Osteoblast (primary cell): ENCODE results near the gene GADD45B. TPM values are rescaled to one million over a fixed set of nuclear protein-coding genes. Genes with fewer than 3 reads are reported as not detected.

Experiments
- DNase-seq: peaks from one replicate; pipeline ENCODE4 v3.0.0; 2011; ENCODE audit warnings: low spot score, mixed read lengths; ENCODE audit not compliant: insufficient read length; ENCODE audit errors: missing footprints
- H2AFZ ChIP-seq: 2 replicates; pipeline ENCODE4 v1.6.0; 2011; ENCODE audit warnings: mild to moderate bottlenecking, low read length
- H3K27ac ChIP-seq: 2 replicates; pipeline ENCODE4 v1.5.1; 2011; ENCODE audit warnings: mild to moderate bottlenecking, low read depth, low read length, moderate library complexity
- H3K27me3 ChIP-seq: 2 replicates; pipeline ENCODE4 v1.6.0; 2012; ENCODE audit warnings: mild to moderate bottlenecking, control low read depth, inconsistent platforms, low read length, moderate library complexity; ENCODE audit not compliant: insufficient read depth
- H3K36me3 ChIP-seq: 2 replicates; pipeline ENCODE4 v1.5.1; 2011; ENCODE audit warnings: mild to moderate bottlenecking, low read length, control low read depth, moderate library complexity; ENCODE audit not compliant: insufficient read depth
- H3K4me1 ChIP-seq: 2 replicates; pipeline ENCODE4 v1.5.1; 2011; ENCODE audit warnings: mild to moderate bottlenecking, low read length, control low read depth, moderate library complexity; ENCODE audit not compliant: insufficient read depth
- H3K4me2 ChIP-seq: 2 replicates; pipeline ENCODE4 v1.6.0; 2011; ENCODE audit warnings: mild to moderate bottlenecking, low read length; ENCODE audit not compliant: insufficient read depth
- H3K4me3 ChIP-seq: fragments of 200-600 bp; sonication (generic); 3 replicates; pipeline ENCODE4 v1.5.1; 2012; ENCODE audit warnings: mild to moderate bottlenecking, low read length, inconsistent platforms; ENCODE audit not compliant: insufficient read depth
- H3K79me2 ChIP-seq: 2 replicates; pipeline ENCODE4 v1.6.0; 2012; ENCODE audit warnings: mild to moderate bottlenecking, low read length, control low read depth, inconsistent platforms; ENCODE audit not compliant: insufficient read depth
- H3K9me3 ChIP-seq: 2 replicates; pipeline ENCODE4 v1.5.1; 2011; ENCODE audit warnings: low read depth, low read length, control low read depth
- H4K20me1 ChIP-seq: 2 replicates; pipeline ENCODE4 v1.6.0; 2012; ENCODE audit warnings: mild to moderate bottlenecking, low read length, control low read depth; ENCODE audit not compliant: insufficient read depth
- total RNA-seq: library from RNA; depleted of rRNA; stranded (reverse); fragments of >200 nt; gene quantifications from 2 replicates; pipeline ENCODE4 v1.2.3, GENCODE V29; 2012
- TF ChIP-seq, protein P1 (sequence below): IDR thresholded peaks from 2 replicates; pipeline ENCODE4 v1.5.1; 2011; ENCODE audit warnings: mild to moderate bottlenecking, low read depth, low read length, moderate library complexity; ENCODE audit errors: extremely low read depth

The GADD45B gene
- total RNA-seq, 1 donor = 46.3 TPM

GRCh38 chr19:2436384-2436783, 39.5 kb upstream of the GADD45B start:
- Histone ChIP-seq H3K4me2 (no peak overlapping the region), H4K20me1 (peaks cover 2% of the 10 kb centered on the region), H3K27ac (no peak overlapping the region), H3K36me3 (peaks cover 30% of the 10 kb centered on the region), H3K27me3 (no peaks in the 10 kb centered on the region), H3K9me3 (no peaks in the 10 kb centered on the region), H3K4me1 (no peaks in the 10 kb centered on the region), H2AFZ (no peak overlapping the region), H3K79me2 (peaks cover 36% of the 10 kb centered on the region), H3K4me3 (no peak overlapping the region)
- TF ChIP-seq, protein P1, sequence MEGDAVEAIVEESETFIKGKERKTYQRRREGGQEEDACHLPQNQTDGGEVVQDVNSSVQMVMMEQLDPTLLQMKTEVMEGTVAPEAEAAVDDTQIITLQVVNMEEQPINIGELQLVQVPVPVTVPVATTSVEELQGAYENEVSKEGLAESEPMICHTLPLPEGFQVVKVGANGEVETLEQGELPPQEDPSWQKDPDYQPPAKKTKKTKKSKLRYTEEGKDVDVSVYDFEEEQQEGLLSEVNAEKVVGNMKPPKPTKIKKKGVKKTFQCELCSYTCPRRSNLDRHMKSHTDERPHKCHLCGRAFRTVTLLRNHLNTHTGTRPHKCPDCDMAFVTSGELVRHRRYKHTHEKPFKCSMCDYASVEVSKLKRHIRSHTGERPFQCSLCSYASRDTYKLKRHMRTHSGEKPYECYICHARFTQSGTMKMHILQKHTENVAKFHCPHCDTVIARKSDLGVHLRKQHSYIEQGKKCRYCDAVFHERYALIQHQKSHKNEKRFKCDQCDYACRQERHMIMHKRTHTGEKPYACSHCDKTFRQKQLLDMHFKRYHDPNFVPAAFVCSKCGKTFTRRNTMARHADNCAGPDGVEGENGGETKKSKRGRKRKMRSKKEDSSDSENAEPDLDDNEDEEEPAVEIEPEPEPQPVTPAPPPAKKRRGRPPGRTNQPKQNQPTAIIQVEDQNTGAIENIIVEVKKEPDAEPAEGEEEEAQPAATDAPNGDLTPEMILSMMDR = no peak
- no peak for DNase-seq

DNA sequence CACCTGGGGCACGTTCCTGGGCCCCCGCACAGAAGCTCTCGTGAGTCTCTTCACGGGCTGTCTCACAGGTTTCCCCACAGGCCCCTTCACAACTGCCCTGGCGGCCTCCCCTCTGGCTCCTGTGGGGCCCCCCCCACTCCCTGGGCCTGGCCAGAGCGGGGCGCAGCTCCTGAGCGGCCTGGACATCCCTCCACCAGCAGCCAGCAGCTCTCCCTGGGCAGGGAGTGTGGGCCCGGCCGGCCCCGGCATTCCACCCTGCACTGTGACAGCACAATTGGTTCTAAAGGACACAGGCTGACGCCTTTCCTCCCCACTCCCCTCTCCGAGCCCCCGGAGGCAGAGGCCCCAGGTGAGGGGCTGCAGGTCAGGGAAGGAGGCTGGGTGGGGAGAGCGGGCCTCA, 39.0 kb upstream of the GADD45B start:
- peaks cover 28% of the 10 kb centered on the region for H3K36me3 ChIP-seq

GRCh38 chr19:2438178-2438577, 37.7 kb upstream of the GADD45B start:
- no peaks in the 10 kb centered on the region for H3K27me3 ChIP-seq

More for the DNA sequence above, 39.0 kb upstream of the GADD45B start:
- Histone ChIP-seq H4K20me1 (peaks cover 4% of the 10 kb centered on the region), H3K27me3 (no peaks in the 10 kb centered on the region), H3K27ac (no peak overlapping the region), H3K79me2 (peaks cover 42% of the 10 kb centered on the region), H3K4me1 (no peaks in the 10 kb centered on the region), H3K4me3 (no peak overlapping the region), H3K9me3 (no peaks in the 10 kb centered on the region), H2AFZ (no peak overlapping the region), H3K4me2 (no peak overlapping the region)
- TF ChIP-seq, protein P1 = no peak
- DNase-seq = no peak

GRCh38 chr19:2440515-2440914, 35.4 kb upstream of the GADD45B start:
- Histone ChIP-seq H4K20me1 (peaks cover 9% of the 10 kb centered on the region), H3K4me3 (no peak overlapping the region), H3K27me3 (no peaks in the 10 kb centered on the region), H2AFZ (no peak overlapping the region), H3K79me2 (peaks cover 74% of the 10 kb centered on the region), H3K36me3 (peaks cover 44% of the 10 kb centered on the region), H3K4me1 (no peaks in the 10 kb centered on the region), H3K9me3 (no peaks in the 10 kb centered on the region), H3K27ac (no peak overlapping the region), H3K4me2 (no peak overlapping the region)
- TF ChIP-seq, protein P1 = no peak
- no peak for DNase-seq

More at GRCh38 chr19:2438178-2438577, 37.7 kb upstream of the GADD45B start:
- Histone ChIP-seq H3K79me2 (peaks cover 53% of the 10 kb centered on the region), H2AFZ (no peak overlapping the region), H3K27ac (no peak overlapping the region), H4K20me1 (peaks cover 5% of the 10 kb centered on the region), H3K4me2 (no peak overlapping the region), H3K4me1 (no peaks in the 10 kb centered on the region), H3K9me3 (no peaks in the 10 kb centered on the region), H3K4me3 (no peak overlapping the region), H3K36me3 (peaks cover 35% of the 10 kb centered on the region)
- TF ChIP-seq, protein P1 = no peak
- no peak for DNase-seq
